ENCODE measurements around the gene RPL18. TPM values are rescaled to one million over a fixed set of nuclear protein-coding genes. Genes with fewer than 3 reads are reported as not detected.

Gene RPL18
- total RNA-seq, 1 donor from 2014 or later = 1,772 TPM

DNA sequence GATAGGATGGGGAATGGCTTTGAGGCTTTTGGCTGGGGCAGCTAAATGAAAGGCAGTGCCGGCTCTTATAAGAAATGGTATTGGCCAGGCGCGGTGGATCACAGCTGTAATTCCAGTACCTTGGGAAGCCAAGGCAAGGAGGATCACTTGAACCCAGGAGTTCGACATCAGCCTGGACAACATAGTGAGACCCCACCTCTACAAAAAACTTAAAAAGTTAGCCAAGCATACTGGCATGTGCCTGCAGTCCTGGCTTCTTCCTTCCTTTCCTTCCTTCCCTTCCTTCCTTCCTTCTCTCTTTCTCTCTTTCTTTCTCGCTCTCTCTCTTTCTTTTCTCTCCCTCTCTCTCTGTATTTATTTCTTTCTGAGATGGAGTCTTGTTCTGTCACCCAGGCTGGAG is 23.9 kb upstream of the RPL18 start:
- TF ChIP-seq, protein P1, sequence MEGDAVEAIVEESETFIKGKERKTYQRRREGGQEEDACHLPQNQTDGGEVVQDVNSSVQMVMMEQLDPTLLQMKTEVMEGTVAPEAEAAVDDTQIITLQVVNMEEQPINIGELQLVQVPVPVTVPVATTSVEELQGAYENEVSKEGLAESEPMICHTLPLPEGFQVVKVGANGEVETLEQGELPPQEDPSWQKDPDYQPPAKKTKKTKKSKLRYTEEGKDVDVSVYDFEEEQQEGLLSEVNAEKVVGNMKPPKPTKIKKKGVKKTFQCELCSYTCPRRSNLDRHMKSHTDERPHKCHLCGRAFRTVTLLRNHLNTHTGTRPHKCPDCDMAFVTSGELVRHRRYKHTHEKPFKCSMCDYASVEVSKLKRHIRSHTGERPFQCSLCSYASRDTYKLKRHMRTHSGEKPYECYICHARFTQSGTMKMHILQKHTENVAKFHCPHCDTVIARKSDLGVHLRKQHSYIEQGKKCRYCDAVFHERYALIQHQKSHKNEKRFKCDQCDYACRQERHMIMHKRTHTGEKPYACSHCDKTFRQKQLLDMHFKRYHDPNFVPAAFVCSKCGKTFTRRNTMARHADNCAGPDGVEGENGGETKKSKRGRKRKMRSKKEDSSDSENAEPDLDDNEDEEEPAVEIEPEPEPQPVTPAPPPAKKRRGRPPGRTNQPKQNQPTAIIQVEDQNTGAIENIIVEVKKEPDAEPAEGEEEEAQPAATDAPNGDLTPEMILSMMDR (conservative IDR thresholded peaks at IDR 0.05) = no peak
- peak overlapping the region; percentile 47 for H3K4me3 Mint-ChIP-seq
- peaks cover 27% of the 10 kb centered on the region for H3K27me3 Mint-ChIP-seq (ENCODE audit: low read depth)
- peaks cover 4% of the 10 kb centered on the region for H3K9me3 Mint-ChIP-seq
- no peak overlapping the region for H3K27ac Mint-ChIP-seq (ENCODE audit: unreplicated experiment)
- peaks cover 33% of the 10 kb centered on the region for H3K4me1 Mint-ChIP-seq
- peaks cover 2% of the 10 kb centered on the region for H3K36me3 Mint-ChIP-seq (ENCODE audit: low read depth)
- no peak for DNase-seq (ENCODE audit: low read depth, low spot score)

DNA sequence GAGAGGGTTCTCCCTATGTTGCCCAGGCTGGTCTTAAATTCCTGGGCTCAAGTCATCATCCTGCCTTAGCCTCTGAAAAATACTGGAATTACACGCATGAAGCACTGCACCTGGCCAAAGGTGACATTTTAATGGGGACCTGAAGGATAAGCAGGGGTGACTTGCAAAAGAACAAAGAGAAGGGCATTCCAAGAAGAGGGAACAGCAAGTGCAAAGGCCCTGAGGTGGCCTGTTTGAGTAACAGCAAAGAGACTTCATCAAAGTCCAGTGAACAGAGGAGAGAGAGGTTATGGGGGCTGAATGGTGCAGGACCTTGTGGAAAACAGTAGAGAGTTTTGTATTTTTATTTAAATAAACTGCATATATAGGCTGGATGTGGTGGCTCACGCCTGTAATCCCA is 22.9 kb upstream of the RPL18 start:
- TF ChIP-seq, protein P1 (conservative IDR thresholded peaks at IDR 0.05) = no peak
- Mint-ChIP-seq H3K9me3 (peaks cover 4% of the 10 kb centered on the region), H3K4me1 (peaks cover 35% of the 10 kb centered on the region), H3K27me3 (ENCODE audit: low read depth) (peaks cover 38% of the 10 kb centered on the region), H3K27ac (ENCODE audit: unreplicated experiment) (no peak overlapping the region), H3K36me3 (ENCODE audit: low read depth) (peaks cover 2% of the 10 kb centered on the region), H3K4me3 (no peak overlapping the region)
- DNase-seq (ENCODE audit: low read depth, low spot score) = no peak

DNA sequence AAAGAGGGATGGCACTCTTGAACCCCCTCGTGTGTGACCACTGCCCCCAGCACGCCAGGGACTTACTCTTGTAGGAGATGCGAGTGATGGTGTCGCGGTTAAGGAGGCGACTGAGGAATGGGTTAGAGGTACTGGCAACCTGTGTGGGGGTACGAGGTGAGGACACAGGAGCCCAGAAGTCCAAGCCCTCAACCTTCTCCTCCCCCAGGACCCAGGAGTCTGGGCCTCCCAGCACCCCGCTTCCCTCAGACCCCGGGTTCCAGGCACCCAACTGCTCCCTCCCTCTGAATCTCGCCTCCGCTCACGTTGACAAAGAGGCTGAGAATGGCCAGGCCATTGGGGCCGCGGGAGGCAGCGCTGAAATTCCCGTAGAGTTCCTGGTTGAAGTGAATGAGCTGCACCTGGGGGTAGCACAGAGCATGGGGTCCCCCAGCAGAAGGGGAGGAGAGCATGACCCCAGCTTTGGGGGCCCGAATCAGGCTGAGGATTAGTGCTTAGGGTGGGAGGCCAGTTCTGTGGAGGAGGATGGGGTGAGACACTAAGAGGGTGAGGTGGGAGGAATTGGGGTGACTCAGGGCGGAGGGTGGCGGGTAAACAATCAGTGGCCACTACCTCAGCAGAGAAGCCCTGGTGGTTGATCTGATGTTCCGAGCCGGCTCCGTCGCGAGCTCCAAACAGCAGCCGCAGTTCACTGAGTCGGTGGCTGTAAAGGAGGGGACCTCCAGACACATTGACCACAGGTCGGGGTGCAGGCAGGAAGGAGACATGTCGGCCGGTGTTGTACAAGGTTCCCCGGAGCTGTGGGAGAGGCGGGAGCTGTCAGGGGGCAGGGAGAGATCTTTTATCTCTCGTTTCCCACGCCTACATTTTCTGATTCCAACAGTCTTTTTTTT is 20.8 kb upstream of the RPL18 start:
- H3K4me1 Mint-ChIP-seq = peaks cover 26% of the 10 kb centered on the region
- H3K9me3 Mint-ChIP-seq = peaks cover 4% of the 10 kb centered on the region
- H3K4me3 Mint-ChIP-seq = peak overlapping the region; percentile 23
- H3K27me3 Mint-ChIP-seq (ENCODE audit: low read depth) = peaks cover 48% of the 10 kb centered on the region
- TF ChIP-seq, protein P1 (conservative IDR thresholded peaks at IDR 0.05) = no peak
- H3K27ac Mint-ChIP-seq (ENCODE audit: unreplicated experiment) = no peak overlapping the region
- no peak for DNase-seq (ENCODE audit: low read depth, low spot score)
- peaks cover 2% of the 10 kb centered on the region for H3K36me3 Mint-ChIP-seq (ENCODE audit: low read depth)

DNA sequence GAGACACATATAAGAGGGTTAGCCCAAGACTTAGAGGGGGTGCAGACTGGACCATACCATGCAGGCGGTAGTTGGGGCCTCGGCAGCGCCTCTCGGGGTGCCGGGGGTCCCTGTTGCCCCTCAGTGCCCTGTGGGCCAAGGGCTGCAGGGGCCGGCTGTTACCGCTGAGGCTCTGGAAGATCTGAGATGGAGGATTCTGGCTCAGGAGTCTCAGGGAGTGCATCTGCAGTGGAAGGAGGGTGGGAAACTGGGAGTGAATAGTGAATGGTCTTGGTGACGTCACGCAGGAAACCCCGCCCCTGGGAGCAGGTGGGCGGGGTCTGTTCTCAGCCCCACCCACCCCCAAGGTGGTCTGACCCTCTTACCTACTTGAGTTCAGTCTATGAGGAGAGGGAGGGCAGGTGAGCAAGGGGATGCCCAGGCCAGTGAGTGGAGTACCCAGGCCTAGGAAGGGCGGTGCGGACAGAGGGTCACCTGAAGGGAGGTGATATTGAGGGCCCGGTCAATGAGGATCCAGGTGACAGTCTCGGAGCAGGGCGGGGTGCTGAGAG is 19.9 kb upstream of the RPL18 start:
- peaks cover 2% of the 10 kb centered on the region for H3K36me3 Mint-ChIP-seq (ENCODE audit: low read depth)
- peaks cover 4% of the 10 kb centered on the region for H3K9me3 Mint-ChIP-seq
- TF ChIP-seq, protein P1 (conservative IDR thresholded peaks at IDR 0.05) = no peak
- H3K27me3 Mint-ChIP-seq (ENCODE audit: low read depth) = peaks cover 55% of the 10 kb centered on the region
- no peak overlapping the region for H3K27ac Mint-ChIP-seq (ENCODE audit: unreplicated experiment)
- no peak for DNase-seq (ENCODE audit: low read depth, low spot score)
- peaks cover 31% of the 10 kb centered on the region for H3K4me1 Mint-ChIP-seq
- H3K4me3 Mint-ChIP-seq = peak overlapping the region; percentile 85

DNA sequence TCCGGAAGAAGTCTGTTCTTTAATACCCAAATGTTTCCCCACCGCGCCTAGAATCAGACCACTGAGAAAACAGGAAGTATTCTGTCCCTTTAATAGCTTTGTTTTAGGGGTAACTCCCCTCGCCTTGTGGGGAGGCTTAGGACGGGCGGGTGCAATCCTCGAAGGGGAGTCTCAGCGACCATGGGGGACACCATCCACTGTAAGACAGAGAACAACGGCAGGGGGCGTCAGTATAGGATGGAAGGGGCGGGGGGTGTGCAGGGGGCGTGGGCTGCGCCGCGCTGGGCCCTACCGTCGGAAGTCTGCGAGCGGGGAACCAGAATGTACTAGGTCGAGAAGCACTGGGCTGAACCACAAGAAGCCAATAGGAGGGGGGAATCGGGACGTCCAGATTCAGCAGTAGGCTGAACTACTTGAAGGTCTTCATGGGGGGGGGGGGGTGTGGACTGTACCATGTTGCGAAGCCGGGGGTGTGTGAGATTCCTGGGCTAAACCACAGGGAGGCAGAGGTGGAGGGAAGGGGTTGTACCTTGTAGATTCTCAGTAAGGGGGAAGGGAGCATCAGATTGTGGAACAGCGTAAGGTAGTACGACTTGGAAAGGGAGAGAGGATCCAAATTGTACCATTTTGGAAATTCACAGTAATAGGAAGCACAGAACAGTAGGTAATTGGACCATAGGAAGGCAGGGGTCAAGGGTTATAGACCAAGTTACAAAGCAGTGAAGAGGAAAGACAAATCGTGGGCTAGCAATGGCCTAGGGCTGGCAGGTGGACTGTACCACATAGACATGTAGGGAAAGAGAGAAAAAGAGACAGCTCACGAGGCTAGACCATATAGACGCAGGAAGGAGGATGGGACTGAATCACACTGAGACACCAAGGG is 19.2 kb upstream of the RPL18 start:
- peaks cover 55% of the 10 kb centered on the region for H3K27me3 Mint-ChIP-seq (ENCODE audit: low read depth)
- DNase-seq (ENCODE audit: low read depth, low spot score) = peak; percentile 59
- peak overlapping the region; percentile 93 for H3K27ac Mint-ChIP-seq (ENCODE audit: unreplicated experiment)
- H3K36me3 Mint-ChIP-seq (ENCODE audit: low read depth) = peaks cover 2% of the 10 kb centered on the region
- H3K4me3 Mint-ChIP-seq = peak overlapping the region; percentile 85
- TF ChIP-seq, protein P1 (conservative IDR thresholded peaks at IDR 0.05) = no peak
- peaks cover 31% of the 10 kb centered on the region for H3K4me1 Mint-ChIP-seq
- H3K9me3 Mint-ChIP-seq = peaks cover 4% of the 10 kb centered on the region

Measured in neural crest cell (in vitro differentiated cells).